HL-60/S4 treated with phorbol 12-myristate 13-acetate at 8.2 ng/mL for 4 days and 3 days (cell line): ENCODE measurements around the gene JAZF1.

ENCODE experiments used
- in situ Hi-C: fragments of 300-500 bp; cut with MboI; formaldehyde crosslinking; loops from 2 replicates; pipeline ENCODE4 v1.15.0; 2022; ENCODE audit warnings: low sequenced_read_pairs

Gene JAZF1

DNA sequence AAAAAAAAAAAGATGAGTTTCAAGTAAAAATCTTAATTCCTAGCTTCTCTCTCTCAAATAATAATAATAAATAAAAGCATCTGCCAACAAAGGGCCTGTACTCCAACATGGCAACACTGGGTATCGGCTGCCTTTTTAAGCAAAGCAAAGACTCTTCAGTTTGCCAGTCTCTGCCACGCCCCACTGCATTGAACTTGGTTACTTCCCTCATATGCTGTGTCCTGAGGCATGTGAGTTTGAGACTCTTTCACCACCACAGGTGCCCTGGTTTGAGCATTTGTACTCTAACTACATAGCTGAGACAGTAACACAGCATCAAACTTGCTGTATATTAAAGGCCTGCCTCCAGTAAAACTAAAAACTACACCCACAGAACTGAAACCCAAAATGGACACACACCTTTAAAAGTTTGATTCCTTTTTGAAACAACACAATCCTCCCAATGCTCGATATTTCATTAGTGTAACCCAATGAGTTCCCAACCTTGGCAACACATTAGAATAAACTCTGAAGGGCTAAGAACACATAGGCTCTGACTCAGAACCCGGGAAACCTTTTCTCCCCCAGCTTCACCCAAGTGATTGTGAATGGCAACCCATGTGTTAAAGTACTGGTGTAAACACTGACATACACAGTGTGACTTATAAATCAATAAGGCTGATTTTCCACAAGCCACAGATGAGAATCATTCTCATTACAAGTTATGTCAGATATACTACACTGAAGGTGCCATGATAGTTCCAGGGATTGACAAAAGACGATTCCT lies 12.0 kb downstream of the JAZF1 start:
- in situ Hi-C loops = no loop called here

DNA sequence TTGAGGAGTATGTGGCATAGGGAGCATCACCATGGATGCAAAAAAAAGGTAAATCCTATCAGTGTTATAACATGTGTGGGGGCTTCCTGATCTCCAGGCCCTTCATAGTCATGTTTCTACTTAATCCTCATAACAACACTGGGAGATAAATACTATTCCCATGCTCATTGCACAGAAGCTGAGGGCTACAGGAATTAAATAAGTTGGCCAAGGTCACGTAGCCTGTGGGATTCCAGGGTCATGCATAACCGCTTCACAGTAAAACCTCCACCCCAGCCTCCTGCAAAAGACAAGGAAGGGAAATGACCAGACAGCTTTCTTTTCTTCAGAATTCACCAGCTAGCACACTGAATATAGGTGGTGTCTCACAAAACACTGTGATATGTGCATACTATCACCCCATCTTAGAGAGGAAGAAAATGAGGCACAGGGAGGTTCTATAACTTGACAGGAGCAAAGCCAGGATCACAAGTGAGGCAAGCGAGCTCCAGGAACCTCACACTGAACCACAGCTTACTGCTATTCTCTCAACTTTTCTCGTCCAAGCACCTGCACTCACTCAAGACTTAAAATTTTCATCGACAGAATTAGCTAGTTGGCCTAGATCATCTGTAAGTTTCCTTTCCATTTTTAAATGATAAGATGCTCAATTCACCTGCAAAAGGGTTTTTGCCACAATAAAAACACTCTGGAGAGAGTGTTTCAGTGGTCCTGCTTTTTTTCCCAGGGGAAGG lies 13.4 kb downstream of the JAZF1 start:
- in situ Hi-C loops = no loop called here

DNA sequence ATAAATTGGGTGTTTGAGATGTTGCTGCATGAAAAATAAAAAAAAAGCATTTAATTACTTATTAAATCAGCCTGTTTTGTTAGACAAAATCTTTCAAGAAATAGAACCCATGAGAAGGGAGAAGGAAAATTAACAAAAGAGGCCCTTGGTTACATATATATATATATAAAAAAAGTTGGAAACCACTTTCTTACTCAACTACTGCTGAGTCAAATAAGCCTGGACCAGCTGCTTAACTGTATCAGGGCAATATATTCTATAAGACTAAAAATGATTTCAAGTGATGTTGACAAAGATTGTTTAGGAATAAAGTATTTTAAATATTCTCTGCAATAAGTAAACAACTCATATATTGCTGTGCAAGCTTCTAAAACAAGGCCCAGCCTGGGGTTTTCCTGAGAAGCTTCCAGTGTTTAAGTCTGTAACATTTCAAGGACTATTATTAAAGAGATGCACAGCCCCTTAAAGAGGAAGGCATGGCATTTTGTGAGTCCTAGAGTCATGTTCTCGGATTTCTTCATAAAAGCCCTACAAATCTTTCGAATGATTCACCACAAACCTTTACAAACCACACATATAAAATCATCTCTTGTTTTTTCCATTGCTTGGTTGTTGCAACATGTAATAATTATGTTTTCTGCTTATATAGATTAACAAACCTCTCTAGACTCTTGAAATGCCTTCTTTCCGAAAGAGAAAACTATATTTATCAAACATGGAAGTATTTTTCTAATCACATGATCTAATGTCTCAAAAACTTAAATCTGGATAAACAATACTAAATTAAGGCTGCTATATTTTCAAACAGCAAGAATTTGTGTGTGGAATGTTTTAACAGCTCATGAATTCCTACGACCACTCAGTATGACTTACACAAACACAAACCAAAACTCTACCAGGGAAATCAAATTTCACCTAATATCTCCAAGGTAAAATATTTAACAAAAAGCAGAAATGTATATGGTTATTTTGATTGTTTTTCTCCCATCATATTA lies 14.3 kb downstream of the JAZF1 start:
- in situ Hi-C loops = no loop called here

DNA sequence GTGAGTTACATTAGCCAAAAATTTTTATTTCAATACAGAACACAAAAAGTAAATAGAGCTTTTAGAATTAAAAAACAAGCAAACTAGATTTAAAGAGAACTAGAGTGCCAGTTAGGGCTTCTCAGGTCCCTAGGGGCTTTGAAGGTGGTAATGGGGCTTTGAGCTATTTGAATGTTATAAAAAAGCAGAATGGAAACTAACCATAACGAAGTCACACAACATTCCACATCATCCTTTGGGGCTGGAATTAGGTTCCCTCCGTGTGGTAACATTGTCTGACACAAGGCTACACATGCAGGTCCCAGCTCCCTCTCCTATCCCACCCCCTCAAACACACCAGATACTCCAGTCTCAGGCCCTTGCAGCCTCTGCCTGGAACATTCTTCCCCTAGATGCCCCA lies 15.3 kb downstream of the JAZF1 start:
- in situ Hi-C loops = no loop called here

DNA sequence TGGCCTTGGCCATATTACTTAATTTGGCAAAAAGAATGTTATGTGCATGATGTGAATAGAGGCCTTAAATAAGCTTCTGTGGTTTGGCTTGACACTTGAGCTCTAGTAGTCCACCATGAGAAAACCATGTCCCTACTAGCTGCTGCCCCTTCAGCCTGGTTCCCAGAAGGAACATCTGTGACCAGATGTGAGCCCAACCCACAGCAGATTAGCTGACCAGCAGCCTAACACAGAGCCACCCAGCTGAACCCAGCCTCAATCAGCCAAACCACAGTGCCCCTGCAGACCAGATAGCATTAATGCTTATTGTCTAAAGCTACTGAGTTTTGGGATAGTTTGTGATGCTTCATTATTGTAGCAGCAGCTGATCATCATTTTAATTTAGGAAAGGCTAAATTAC lies 16.6 kb downstream of the JAZF1 start:
- in situ Hi-C loops = no loop called here

DNA sequence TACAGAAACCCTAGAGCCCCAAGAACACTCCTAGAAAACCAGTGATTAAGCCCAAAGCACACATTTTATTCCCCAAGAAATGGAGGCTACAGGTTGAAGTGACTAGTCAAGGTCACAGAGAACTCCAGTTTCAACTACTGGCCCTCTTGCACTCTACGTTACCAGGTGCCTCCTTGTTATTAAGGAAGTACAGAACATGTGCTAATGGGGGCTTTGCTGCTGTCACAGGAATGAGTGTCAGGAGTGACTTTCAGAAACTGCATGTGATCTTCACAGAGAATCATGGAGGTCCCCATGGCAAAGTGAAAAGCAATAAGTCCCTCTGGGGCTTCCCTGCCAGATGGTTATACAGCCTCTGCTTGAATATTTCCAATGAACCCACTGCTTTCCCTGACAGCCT lies 19.3 kb downstream of the JAZF1 start:
- in situ Hi-C loops = no loop called here

DNA sequence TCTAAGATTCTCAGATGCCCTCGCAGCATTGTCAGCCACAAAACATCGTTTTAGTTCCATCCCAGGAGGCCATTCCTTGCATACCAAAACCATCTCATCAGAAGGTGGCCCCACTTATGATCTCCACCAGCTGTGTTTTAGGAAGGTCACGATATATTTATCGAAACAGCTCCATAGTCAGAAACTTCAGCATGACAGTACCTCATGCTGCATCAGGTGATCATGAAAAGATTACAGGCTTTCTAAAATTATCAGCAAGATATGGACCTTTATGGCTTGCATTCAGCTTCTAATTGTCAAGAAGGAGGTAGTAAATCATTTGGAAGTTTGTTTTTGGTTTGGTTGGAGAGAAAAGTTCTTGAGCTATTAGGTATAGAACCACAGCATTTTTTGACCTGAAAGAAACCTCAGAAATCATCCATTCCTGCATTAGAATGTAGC lies 20.0 kb downstream of the JAZF1 start:
- in situ Hi-C loops = no loop called here

DNA sequence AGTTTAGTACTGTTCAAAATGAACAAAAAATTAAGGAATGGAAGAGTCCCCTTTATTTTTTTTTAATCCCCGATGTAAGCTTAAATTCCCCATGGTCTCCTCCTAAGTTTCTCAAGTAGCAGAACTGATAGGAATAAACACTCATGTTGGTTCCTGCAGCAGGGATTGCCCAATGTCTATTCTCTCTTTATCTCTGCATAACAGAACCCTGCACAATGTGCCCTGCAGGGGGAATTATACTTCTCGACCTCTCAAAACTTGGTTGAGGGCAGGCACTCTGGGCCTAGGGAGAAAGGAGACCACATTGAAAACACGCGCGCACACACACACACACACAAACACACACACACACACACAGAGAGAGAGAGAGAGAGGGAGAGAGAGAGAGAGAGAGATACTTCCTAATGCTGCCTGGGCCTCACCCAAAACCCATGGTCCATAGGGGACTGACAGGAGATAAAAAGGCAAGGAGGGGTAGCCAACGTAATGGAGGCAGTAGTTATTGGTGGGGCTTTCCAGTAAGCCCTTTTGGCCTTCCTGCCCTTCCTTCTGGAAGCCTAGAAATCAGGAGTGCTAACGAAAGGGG lies 22.7 kb downstream of the JAZF1 start:
- in situ Hi-C loops = no loop called here

DNA sequence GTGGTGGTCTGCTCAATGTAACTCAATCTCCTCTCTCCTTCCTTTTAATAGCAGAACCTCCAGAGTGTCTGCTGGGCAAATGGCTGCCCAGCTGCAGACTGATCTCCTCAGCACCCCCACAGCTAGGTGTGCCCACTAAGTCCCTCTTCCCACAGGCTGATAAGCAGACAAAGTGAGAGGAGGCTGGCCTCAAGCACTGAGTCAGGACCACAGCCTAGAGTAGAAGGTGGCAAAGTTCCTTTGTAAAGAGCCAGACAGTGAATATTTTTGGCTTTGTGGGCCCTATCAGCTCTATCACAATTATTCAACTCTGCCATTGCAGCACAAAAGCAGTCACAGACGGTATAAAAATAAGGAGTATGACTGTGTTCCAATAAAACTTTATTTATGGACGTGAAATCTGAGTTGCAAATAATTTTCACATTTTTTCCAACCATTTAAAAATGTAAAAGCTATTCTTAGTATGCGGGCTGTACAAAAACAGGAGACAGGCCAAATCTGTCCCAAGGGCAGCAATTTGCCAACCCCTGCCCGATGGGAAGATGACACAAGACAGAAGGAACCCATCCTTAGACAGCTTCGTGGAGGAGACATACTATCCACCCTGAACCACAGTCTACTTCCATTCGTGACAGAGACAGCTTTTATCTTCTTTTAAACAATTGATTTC lies 23.4 kb downstream of the JAZF1 start:
- in situ Hi-C loops = no loop called here

DNA sequence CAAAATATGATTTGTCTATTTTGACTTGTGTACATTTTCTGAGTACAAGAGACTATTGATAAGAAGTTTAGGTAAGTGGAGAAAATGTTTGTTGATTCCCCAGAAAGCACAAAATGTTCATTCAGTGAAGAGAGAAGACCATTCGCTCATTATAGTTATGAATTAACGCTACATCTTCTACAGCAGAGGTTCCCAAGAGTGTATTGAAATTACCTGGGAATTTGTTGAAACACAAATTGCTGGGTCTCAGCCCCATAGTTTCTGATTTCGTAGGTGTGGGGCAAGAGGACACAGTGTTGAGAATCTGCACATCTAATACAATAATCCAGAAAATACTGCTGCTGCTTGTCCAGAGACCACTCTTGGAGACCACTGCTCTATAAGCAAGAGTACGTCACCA lies 24.2 kb downstream of the JAZF1 start:
- in situ Hi-C loops = no loop called here

DNA sequence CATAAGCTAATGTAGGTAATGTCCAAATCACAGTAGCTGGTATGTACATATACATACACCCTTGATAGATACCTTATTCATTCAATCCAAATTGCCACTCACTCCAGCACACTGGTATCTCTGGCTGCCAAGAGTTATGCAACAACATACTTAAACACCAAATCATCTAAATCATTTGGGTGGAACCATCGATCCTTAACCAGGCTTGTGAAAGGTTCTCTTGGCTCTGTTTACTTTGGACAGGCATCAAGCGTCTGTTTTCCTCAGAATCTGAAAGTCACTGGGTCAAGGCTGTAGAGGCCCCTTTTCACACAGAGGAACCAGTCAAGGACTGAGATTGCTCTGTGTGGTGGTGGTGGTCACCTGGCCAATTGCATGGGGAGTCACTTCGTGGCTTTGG lies 24.6 kb downstream of the JAZF1 start:
- in situ Hi-C loops = no loop called here

DNA sequence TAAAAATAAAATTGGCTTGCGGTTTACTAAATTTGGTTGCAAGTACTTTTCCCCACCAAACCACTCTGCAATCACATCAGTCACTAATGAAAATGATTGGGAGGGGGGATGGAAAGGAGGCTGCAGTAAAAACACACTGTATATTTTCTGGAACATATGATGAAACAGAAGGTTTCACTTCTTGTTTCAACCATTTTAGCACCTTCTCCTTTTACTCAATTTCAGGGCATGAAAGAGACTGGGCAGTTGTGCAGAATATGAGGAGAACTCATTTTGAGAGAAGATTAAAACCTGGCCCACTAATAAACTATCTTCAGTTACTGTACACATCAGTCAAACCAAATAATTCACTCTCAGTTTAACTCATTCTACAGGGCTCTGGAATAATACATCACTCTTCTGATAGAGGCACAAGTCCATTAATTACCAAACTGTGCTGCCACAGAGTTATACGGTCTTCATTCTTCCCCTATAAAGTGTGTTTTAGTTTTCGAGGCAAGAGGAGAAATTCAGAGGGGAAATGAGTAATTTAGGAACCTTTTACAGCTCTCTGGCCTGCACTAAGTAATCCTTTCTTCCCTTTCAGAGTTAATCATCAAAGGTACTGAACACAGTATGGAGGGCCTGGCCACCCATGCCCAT lies 25.5 kb downstream of the JAZF1 start:
- in situ Hi-C loops = no loop called here

DNA sequence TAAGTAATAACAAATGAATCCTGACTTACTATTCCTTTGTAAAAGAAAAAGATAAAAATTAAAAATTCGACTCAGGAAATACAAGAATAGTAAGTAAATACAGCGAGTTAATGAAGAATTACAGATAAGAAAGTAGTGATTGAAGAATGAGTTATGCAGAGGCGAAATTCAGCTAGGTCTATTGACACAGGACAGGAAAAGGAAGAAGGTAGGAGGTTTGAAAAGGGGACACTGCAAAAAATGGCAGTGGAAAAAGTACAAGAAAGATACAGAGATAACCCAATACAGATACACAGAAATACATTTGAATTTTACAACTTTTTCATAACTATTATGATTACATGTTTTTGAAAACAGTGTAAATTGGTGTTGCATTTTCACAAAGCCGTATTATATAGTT lies 28.0 kb downstream of the JAZF1 start:
- in situ Hi-C loops = no loop called here

DNA sequence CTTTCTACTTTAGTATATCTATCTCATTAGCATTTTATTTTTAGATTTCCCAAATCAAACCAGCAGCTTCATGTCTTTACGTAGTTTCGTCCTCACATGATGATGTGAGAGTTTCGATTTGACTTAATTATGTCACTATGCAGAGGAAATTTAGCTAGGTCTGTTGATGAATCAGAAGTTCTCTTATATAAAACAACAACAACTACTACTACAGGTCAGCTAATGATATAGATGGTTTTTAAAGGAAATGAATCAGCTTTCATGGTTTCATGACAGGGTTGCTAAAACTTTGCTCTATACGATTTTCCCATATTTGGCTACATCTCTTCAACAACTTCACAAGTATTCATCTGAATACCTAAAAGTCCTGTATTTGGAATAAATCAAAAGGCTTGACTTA lies 28.6 kb downstream of the JAZF1 start:
- in situ Hi-C loops = no loop called here

DNA sequence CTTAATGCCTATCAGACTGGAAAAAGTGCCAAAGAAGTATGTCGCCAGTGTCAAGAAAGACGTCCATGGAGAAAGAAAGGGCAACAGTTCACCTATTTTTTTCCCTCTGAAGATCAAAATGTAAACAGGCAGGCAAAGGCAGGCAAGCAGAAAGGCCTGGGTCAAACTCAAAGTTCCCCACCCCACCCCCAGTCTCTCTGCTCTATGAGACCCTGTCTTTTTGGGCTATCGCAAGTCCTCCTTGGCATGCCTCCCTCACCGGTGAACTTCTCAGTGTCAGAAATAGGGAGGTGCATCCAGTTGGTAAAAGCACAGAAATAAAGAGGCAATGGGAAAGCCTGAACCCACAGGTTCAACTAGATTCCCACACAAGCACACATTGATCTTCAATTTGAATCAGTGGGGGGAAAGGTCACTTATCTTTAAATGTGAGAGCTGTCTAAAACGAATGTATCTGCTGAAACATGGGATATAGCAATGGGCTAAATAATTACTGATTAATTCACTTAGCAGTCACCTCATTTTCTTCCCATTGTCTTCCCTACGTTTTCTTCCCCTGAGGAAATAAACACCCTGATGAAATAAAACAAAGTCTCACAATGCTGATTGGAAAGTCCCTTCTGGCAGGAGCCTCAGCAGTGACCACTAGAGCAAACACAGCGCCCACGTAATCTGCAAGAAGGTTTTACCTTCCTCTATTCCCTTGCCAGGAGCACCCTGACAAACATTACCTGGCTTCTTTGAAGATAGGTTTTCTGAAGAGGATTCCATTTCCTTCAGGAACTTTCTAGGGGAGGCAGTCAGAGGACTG lies 31.1 kb downstream of the JAZF1 start:
- in situ Hi-C loops = no loop called here

DNA sequence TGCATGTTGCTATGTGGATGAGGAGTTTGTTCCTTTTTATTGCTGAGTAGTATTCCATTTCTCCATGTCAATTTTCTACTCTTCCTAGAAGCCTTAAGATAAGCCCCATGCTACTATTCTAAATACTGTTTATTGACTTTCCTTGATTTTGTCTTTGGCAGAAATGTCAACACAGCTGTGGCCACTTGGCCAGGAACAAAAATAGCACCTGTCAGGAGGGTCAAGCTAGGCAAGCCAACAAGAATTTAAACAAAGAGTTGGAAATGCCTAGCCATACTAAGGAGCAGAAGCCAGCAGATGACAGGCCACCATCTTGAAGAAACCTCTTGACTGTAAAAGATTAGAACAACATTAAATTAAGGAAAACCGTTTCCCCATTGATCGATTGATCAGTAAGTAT lies 34.7 kb downstream of the JAZF1 start:
- in situ Hi-C loops = no loop called here

DNA sequence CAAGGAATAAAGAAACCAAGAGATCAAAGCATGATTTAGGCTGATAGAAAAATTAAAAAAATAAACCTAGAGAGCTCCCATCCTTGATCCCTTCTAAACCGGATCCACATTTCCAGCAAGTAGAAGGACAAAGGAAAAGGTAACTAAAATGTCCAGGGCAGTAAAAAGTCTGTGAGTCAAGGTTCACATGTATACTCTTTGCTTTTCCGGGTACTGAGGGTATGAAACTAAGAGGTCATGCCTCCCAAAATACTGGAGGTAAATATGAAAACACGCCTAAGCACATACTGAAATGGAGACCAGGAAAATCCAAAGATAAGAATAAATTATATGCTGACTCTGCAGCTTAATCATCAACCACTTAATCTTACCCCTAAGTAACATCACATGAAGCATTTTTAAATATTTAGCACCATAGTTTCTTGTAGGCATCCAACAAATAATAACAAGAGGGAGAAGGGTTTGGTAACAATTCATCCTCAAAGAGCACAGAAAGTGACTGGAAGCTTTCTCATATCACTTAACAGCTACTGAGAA lies 35.4 kb downstream of the JAZF1 start:
- in situ Hi-C loops = no loop called here

DNA sequence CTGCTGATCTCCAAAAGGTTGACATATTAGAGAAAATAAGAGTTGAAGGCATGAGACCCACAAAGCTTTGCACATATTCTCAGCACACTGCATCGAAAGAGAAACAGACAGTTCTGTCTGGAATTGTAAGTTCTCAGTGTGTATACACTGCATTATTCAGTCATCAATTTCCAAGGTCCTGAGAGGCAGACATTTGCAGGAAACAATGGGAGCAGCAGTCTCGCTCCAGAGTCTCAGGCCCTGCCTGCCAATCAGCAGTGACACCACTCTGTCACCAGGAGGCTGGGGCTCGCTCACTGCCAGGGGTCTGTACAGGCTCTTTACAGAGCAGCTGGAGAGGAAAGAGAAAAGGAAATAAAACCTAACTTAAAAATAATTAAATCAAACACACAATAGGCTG lies 36.3 kb downstream of the JAZF1 start:
- in situ Hi-C loops = no loop called here

DNA sequence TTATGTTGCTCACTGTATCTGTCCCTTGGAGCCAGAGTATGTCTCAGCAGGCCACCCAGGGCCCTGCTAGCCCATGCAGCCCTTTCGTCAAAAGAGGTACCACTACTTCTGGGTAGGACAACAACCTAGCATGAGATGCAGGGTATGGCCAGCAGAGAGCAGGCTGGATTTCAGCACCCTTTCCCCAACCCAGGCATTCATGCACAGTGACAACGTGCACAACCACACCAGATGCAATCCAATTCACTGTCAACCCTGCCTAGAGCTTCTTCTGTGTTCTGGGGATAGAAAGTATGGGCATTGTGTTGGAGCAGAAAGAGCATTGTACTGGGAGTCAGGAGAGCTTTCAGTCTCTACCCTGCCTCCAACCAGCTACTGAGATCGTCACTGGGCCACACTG lies 37.9 kb downstream of the JAZF1 start:
- in situ Hi-C loops = no loop called here
